HCT116 (cell line): Measurements from ENCODE around the gene SKI. TPM values are rescaled to one million over a fixed set of nuclear protein-coding genes. Genes with fewer than 3 reads are reported as not detected.

Source experiments
- ATAC-seq: fragments of 200-7000 bp; cut with Tn5 transposase; 2 replicates; pipeline ENCODE4 v1.9.1; 2020; ENCODE audit warnings: mild to moderate bottlenecking, moderate library complexity
- BruUV-seq: library from RNA; stranded (reverse); fragments of 400-500 nt; replicated peaks from 2 replicates; lab custom pipeline; 2021; lab: Mats Ljungman, UMichigan
- CTCF ChIA-PET: fragments of 300-600 bp; sonication (Branson Sonifier 250); formaldehyde crosslinking; loops from one replicate; lab custom pipeline; 2021; ENCODE audit warnings: antibody characterized with exemption; lab: Charles Lee
- POLR2A ChIA-PET: fragments of 300-600, 350-600 bp; sonication (Branson Sonifier 250); formaldehyde crosslinking; loops from one replicate; lab custom pipeline; 2021; ENCODE audit warnings: antibody characterized with exemption; lab: Charles Lee
- RAD21 ChIA-PET, 2 experiments: fragments of 300-600 bp; sonication (Branson Sonifier 250); formaldehyde crosslinking; loops; one replicate each; lab custom pipeline; 2023; ENCODE audit warnings: low total read pairs in 2 of 2; ENCODE audit not compliant: uncharacterized antibody in 2 of 2, unreplicated experiment in 2 of 2, low non-redundant PET in 1 of 2; lab: Charles Lee
- DNase-seq: peaks from one replicate; pipeline ENCODE4 v3.0.0-alpha.2; 2010; ENCODE audit warnings: low read depth, low spot score
- H2AFZ ChIP-seq: fragments of 200-600 bp; shearing (Covaris generic), sonication (generic); 2 replicates; pipeline ENCODE4 v1.6.1; 2017; ENCODE audit warnings: low read depth, mixed run types, mixed read lengths, antibody characterized with exemption, low read length; ENCODE audit not compliant: poor library complexity, severe bottlenecking
- H3K27ac ChIP-seq: 2 replicates; pipeline ENCODE4 v1.5.1; 2012; ENCODE audit warnings: low read depth, low read length
- H3K27me3 ChIP-seq: fragments of 200-600 bp; sonication (generic); 2 replicates; pipeline ENCODE4 v1.6.1; 2016; ENCODE audit warnings: mixed run types, low read length, mixed read lengths; ENCODE audit not compliant: insufficient read depth
- H3K36me3 ChIP-seq, 2 experiments: fragments of 200-500 bp in 1 of 2; fragments of 200-600 bp in 1 of 2; sonication (Bioruptor generic) in 1 of 2; sonication (generic) in 1 of 2; 2 replicates each; pipeline versions ENCODE4 v1.5.1 to v1.6.1; 2014 to 2016; ENCODE audit warnings: low read length in 2 of 2, inconsistent platforms in 1 of 2, mixed read lengths in 1 of 2, mixed run types in 1 of 2; ENCODE audit not compliant: insufficient read depth in 2 of 2, control insufficient read depth in 1 of 2
- H3K4me1 ChIP-seq, 2 experiments: fragments of 200-600 bp in 1 of 2; sonication (generic) in 1 of 2; 2 replicates each; pipeline versions ENCODE4 v1.5.1 to v1.6.1; 2012 to 2017; ENCODE audit warnings: low read length in 2 of 2, inconsistent platforms in 1 of 2, mild to moderate bottlenecking in 1 of 2, mixed read lengths in 1 of 2, mixed run types in 1 of 2, moderate library complexity in 1 of 2; ENCODE audit not compliant: insufficient read depth in 2 of 2, control insufficient read depth in 1 of 2
- H3K4me2 ChIP-seq: fragments of 200-600 bp; sonication (generic); 2 replicates; pipeline ENCODE4 v1.6.1; 2017; ENCODE audit warnings: mixed run types, low read length, mixed read lengths
- H3K4me3 ChIP-seq, 2 experiments: fragments of 200-600 bp in 1 of 2; sonication (generic) in 1 of 2; replicated peaks in 1 of 2; 2 replicates each; pipeline ENCODE4 v1.5.1; 2011 to 2016; ENCODE audit warnings: low read length in 2 of 2, control low read depth in 1 of 2, low read depth in 1 of 2, mild to moderate bottlenecking in 1 of 2, mixed read lengths in 1 of 2, mixed run types in 1 of 2
- H3K79me2 ChIP-seq: fragments of 200-600 bp; sonication (generic); 2 replicates; pipeline ENCODE4 v1.6.1; 2017; ENCODE audit warnings: mild to moderate bottlenecking, mixed run types, low read length, moderate library complexity, mixed read lengths; ENCODE audit not compliant: insufficient read depth
- H3K9ac ChIP-seq: fragments of 200-600 bp; sonication (generic); 2 replicates; pipeline ENCODE4 v1.6.1; 2016; ENCODE audit warnings: low read length, mixed read lengths
- H3K9me2 ChIP-seq: fragments of 200-600 bp; sonication (generic), shearing (Covaris generic); 2 replicates; pipeline ENCODE4 v1.6.1; 2017; ENCODE audit warnings: mixed run types, mild to moderate bottlenecking, moderate library complexity; ENCODE audit not compliant: insufficient read depth
- H3K9me3 ChIP-seq, 2 experiments: fragments of 200-500 bp in 1 of 2; fragments of 200-600 bp in 1 of 2; sonication (Bioruptor generic) in 1 of 2; sonication (generic) in 1 of 2; 2 replicates each; pipeline ENCODE4 v1.6.1; 2014 to 2017; ENCODE audit warnings: low read length in 2 of 2, mixed read lengths in 2 of 2, inconsistent platforms in 1 of 2, low read depth in 1 of 2, mild to moderate bottlenecking in 1 of 2, mixed run types in 1 of 2, moderate library complexity in 1 of 2; ENCODE audit not compliant: control insufficient read depth in 1 of 2, insufficient read depth in 1 of 2
- H4K20me1 ChIP-seq: fragments of 200-600 bp; sonication (generic), shearing (Covaris generic); 2 replicates; pipeline ENCODE4 v1.6.1; 2017; ENCODE audit warnings: mixed run types, mild to moderate bottlenecking, moderate library complexity; ENCODE audit not compliant: insufficient read depth
- ATF3 ChIP-seq: IDR thresholded peaks from 2 replicates; pipeline ENCODE4 v1.6.1; 2012
- ELF1 ChIP-seq: IDR thresholded peaks from 2 replicates; pipeline ENCODE4 v1.6.1; 2012; ENCODE audit warnings: low read depth, borderline replicate concordance
- JUND ChIP-seq: IDR thresholded peaks from 2 replicates; pipeline ENCODE4 v1.6.1; 2012
- POLR2A ChIP-seq: IDR thresholded peaks from 2 replicates; pipeline ENCODE4 v1.7.0; 2011; ENCODE audit warnings: borderline replicate concordance; ENCODE audit not compliant: insufficient read depth, insufficient read length; ENCODE audit errors: extremely low read depth
- POLR2AphosphoS5 ChIP-seq: IDR thresholded peaks from 2 replicates; pipeline ENCODE4 v1.6.1; 2011; ENCODE audit warnings: mild to moderate bottlenecking, low read depth, low read length, moderate library complexity
- REST ChIP-seq: IDR thresholded peaks from 2 replicates; pipeline ENCODE4 v1.6.1; 2012; ENCODE audit warnings: low read depth
- SIN3A ChIP-seq: IDR thresholded peaks from 2 replicates; pipeline ENCODE4 v1.6.1; 2012; ENCODE audit warnings: low read depth
- SRF ChIP-seq: IDR thresholded peaks from 2 replicates; pipeline ENCODE4 v1.6.1; 2012; ENCODE audit warnings: low read depth
- YY1 ChIP-seq: IDR thresholded peaks from 2 replicates; pipeline ENCODE4 v1.6.1; 2011; ENCODE audit warnings: low read length, low read depth, moderate library complexity, mild to moderate bottlenecking; ENCODE audit not compliant: insufficient replicate concordance; ENCODE audit errors: extremely low read depth
- ZFX ChIP-seq: fragments of 450-650 bp; IDR thresholded peaks from 2 replicates; pipeline ENCODE4 v1.6.1; 2017
- ZNF274 ChIP-seq: fragments of 200-500 bp; sonication (Bioruptor generic); IDR thresholded peaks from 2 replicates; pipeline ENCODE4 v1.6.1; 2014; ENCODE audit warnings: mild to moderate bottlenecking, low read depth, low read length, inconsistent platforms
- intact Hi-C: fragments of 100-400 bp; cut with micrococcal nuclease; formaldehyde crosslinking; loops from 2 replicates; pipeline ENCODE4 v1.10.0; 2022
- total RNA-seq: library from RNA; stranded (reverse); gene quantifications from one replicate; pipeline ENCODE4 v1.2.1, GENCODE V29; 2021; ENCODE audit not compliant: unreplicated experiment
- TF ChIP-seq, protein P1 (sequence below), 3 experiments: fragments of 200-600 bp in 1 of 3; sonication (generic) in 1 of 3; IDR thresholded peaks in 2 of 3; conservative IDR thresholded peaks in 1 of 3; 2 replicates each; pipeline ENCODE4 v1.5.1; 2012 to 2017; ENCODE audit warnings: low read depth in 2 of 3, low read length in 2 of 3, antibody characterized with exemption in 1 of 3, borderline replicate concordance in 1 of 3, control low read depth in 1 of 3, mild to moderate bottlenecking in 1 of 3, mixed read lengths in 1 of 3, mixed run types in 1 of 3, moderate library complexity in 1 of 3; ENCODE audit not compliant: insufficient read depth in 1 of 3

SKI gene
- total RNA-seq, 1 experiment from 2014 or later: 56.2 TPM

GRCh38 chr1:2352897-2353550, 124.9 kb downstream of the SKI start:
- H3K9me3 ChIP-seq: no peaks in the 10 kb centered on the region
- H3K79me2 ChIP-seq: no peaks in the 10 kb centered on the region
- DNase-seq (no peak), ATAC-seq (no peak)
- POLR2A ChIA-PET: no interaction called here
- no peak overlapping the region for H3K4me3 ChIP-seq
- no peak overlapping the region for H2AFZ ChIP-seq
- H3K27me3 ChIP-seq: no peaks in the 10 kb centered on the region
- no TSS peak for BruUV-seq
- no peaks in the 10 kb centered on the region for H3K4me1 ChIP-seq
- RAD21 ChIA-PET: no interaction called here
- no peaks in the 10 kb centered on the region for H3K9me2 ChIP-seq
- H4K20me1 ChIP-seq: no peaks in the 10 kb centered on the region
- CTCF ChIA-PET: no interaction called here
- H3K9ac ChIP-seq: no peak overlapping the region
- no peaks in the 10 kb centered on the region for H3K36me3 ChIP-seq
- intact Hi-C loops: no loop called here
- TF ChIP-seq ELF1 (no peak), ZFX (no peak), ZNF274 (no peak)
- TF ChIP-seq, protein P1, sequence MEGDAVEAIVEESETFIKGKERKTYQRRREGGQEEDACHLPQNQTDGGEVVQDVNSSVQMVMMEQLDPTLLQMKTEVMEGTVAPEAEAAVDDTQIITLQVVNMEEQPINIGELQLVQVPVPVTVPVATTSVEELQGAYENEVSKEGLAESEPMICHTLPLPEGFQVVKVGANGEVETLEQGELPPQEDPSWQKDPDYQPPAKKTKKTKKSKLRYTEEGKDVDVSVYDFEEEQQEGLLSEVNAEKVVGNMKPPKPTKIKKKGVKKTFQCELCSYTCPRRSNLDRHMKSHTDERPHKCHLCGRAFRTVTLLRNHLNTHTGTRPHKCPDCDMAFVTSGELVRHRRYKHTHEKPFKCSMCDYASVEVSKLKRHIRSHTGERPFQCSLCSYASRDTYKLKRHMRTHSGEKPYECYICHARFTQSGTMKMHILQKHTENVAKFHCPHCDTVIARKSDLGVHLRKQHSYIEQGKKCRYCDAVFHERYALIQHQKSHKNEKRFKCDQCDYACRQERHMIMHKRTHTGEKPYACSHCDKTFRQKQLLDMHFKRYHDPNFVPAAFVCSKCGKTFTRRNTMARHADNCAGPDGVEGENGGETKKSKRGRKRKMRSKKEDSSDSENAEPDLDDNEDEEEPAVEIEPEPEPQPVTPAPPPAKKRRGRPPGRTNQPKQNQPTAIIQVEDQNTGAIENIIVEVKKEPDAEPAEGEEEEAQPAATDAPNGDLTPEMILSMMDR (IDR thresholded peaks at IDR 0.05 in 2 of 3, conservative IDR thresholded peaks at IDR 0.05 in 1 of 3; ENCODE audit: borderline replicate concordance in 1 of 3, insufficient read depth in 1 of 3, low read depth in 2 of 3, low read length in 2 of 3): no peak
- H3K4me2 ChIP-seq: no peak overlapping the region
- no peak overlapping the region for H3K27ac ChIP-seq

GRCh38 chr1:2353551-2354438, 125.7 kb downstream of the SKI start:
- no peak overlapping the region for H3K9ac ChIP-seq
- ChIA-PET POLR2A (no interaction called here), CTCF (no interaction called here), RAD21 (no interaction called here)
- intact Hi-C loops: no loop called here
- ATAC-seq (no peak), DNase-seq (no peak)
- no TSS peak for BruUV-seq
- H3K9me3 ChIP-seq: no peaks in the 10 kb centered on the region
- no peaks in the 10 kb centered on the region for H3K27me3 ChIP-seq
- H3K4me3 ChIP-seq: no peak overlapping the region
- H3K79me2 ChIP-seq: no peaks in the 10 kb centered on the region
- no peaks in the 10 kb centered on the region for H4K20me1 ChIP-seq
- H2AFZ ChIP-seq: no peak overlapping the region
- no peak for TF ChIP-seq SIN3A
- no peak for TF ChIP-seq ATF3
- no peak for TF ChIP-seq ZNF274
- no peak for TF ChIP-seq ZFX
- no peak for TF ChIP-seq YY1
- TF ChIP-seq REST: no peak
- TF ChIP-seq SRF: no peak
- no peak for TF ChIP-seq POLR2A
- no peak for TF ChIP-seq POLR2AphosphoS5
- no peak for TF ChIP-seq JUND
- no peaks in the 10 kb centered on the region for H3K36me3 ChIP-seq
- H3K4me2 ChIP-seq: no peak overlapping the region
- no peaks in the 10 kb centered on the region for H3K4me1 ChIP-seq
- no peaks in the 10 kb centered on the region for H3K9me2 ChIP-seq
- H3K27ac ChIP-seq: no peak overlapping the region
